ENCODE results near the gene COLGALT1.

COLGALT1 gene

GRCh38 chr19:17555929-17556813 lies 722 bp downstream of the COLGALT1 start:
- in situ Hi-C loops (cut with HindIII; ENCODE audit: low sequenced_read_pairs) = loop anchor here (25.0 kb wide), 1 partner anchor 244 kb away; the partner anchor contains the start of genes ABHD8, DDA1 and MRPL34

DNA sequence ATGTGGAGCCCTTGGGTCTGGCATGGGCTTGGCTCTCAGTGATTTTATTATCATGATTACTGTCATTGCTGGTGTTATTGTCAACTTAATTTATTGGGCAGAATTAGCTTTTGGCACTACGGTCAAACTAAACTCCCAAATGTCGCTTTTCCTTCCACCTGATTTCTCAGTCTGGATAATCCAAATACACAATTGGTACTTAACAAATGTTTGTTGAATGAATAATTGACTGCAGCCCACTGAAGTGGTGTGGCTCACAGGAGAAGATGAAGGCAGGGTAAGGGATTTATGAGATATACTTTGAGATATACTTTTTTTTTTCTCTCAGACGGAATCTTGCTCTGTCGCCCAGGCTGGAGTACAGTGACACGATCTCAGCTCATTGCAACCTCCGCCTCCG lies 1.5 kb downstream of the COLGALT1 start:
- in situ Hi-C loops (cut with HindIII; ENCODE audit: low sequenced_read_pairs) = loop anchor here (25.0 kb wide), 1 partner anchor 245 kb away; the partner anchor contains the start of genes ABHD8, DDA1 and MRPL34

DNA sequence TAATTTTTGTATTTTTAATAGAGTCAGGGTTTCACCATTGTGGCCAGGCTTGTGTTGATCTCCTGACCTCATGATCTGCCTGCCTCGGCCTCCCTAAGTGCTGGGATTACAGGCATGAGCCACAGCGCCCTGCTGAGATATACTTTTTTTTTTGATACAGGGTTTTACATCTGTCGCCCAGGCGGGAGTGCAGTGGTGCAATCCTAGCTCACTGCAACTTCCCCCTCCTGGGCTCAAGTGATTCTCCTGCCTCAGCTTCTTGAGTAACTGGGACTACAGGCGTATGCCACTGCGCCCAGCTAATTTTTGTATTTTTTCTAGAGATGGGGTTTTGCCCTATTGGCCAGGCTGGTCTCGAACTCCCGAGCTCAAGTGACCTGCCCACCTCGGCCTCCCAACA lies 2.0 kb downstream of the COLGALT1 start:
- in situ Hi-C loops (cut with HindIII; ENCODE audit: low sequenced_read_pairs) = loop anchor here (25.0 kb wide), 1 partner anchor 245 kb away; the partner anchor contains the start of genes ABHD8, DDA1 and MRPL34

- in situ Hi-C loops (cut with HindIII; ENCODE audit: low sequenced_read_pairs) = loop anchor here (25.0 kb wide), 1 partner anchor 248 kb away; the partner anchor contains the start of genes ABHD8, DDA1 and MRPL34
Measured at GRCh38 chr19:17560205-17560595, 4.8 kb downstream of the COLGALT1 start.

DNA sequence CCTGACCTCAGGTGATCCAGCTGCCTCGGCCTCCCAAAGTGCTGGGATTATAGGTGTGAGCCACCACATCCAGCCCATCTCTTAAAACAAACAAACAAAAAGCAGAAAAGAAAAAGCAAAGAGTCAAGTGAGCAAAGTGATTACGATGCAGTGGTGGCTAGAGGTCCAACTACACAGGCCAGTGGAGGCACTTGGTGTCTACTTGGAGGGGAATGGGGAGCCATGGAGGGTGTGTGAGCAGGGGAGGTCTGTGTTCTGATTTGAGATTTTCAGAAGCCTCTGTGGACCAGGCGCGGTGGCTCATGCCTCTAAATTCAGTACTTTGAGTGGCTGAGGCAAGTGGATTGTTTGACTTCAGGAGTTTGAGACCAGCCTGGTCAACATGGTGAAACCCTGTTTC lies 6.6 kb downstream of the COLGALT1 start:
- in situ Hi-C loops (cut with HindIII; ENCODE audit: low sequenced_read_pairs) = loop anchor here (25.0 kb wide), 1 partner anchor 250 kb away; the partner anchor contains the start of genes ABHD8, DDA1 and MRPL34

DNA sequence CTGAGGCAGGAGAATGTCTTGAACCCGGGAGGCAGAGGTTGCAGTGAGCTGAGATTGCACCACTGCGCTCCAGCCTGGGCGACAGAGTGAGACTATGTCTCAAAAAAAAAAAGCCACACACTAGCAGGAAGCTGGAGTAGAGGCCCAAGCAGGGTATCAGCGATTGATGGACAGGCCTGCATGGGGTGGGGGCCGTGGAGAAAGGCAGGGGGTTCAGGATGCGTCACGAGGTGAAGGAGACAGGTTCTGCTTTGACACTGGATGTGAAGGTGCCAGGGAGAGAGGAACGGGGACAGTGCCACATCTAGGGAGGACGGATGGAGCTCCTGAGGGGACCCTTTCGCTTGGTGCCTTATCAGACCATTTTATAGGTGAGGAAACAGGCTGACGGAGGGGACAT lies 7.1 kb downstream of the COLGALT1 start:
- in situ Hi-C loops (cut with HindIII; ENCODE audit: low sequenced_read_pairs) = loop anchor here (25.0 kb wide), 1 partner anchor 250 kb away; the partner anchor contains the start of genes ABHD8, DDA1 and MRPL34

DNA sequence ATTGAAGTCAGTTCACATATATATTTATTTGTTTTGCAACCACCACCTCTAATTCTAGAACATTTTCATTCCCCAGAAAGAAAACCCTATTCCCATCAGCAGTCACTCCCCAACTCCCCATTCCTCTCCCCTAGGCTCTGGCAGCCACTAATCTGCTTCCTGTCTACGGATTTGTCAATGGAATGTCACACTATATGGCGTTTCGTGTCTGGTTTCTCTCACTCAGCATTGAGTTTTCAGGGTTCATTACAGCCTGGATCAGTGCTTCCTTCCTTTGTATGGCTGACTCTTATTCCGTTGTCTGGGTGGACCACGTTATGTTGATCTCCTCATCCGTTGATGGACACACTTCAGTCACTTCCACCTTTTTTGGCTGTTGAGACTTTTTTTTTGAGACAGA lies 9.3 kb downstream of the COLGALT1 start:
- in situ Hi-C loops (cut with HindIII; ENCODE audit: low sequenced_read_pairs) = loop anchor here (25.0 kb wide), 1 partner anchor 252 kb away; the partner anchor contains the start of genes ABHD8, DDA1 and MRPL34

- in situ Hi-C loops (cut with HindIII; ENCODE audit: low sequenced_read_pairs) = loop anchor here (25.0 kb wide), 1 partner anchor 253 kb away; the partner anchor contains the start of genes ABHD8, DDA1 and MRPL34
Measured at GRCh38 chr19:17565611-17566010, 10.2 kb downstream of the COLGALT1 start.

GRCh38 chr19:17567940-17568339 lies 12.5 kb downstream of the COLGALT1 start:
- in situ Hi-C loops (cut with HindIII; ENCODE audit: low sequenced_read_pairs) = loop anchor here (25.0 kb wide), 1 partner anchor 256 kb away; the partner anchor contains the start of genes ABHD8, DDA1 and MRPL34

- in situ Hi-C loops (cut with HindIII; ENCODE audit: low sequenced_read_pairs) = loop anchor here (25.0 kb wide), 1 partner anchor 258 kb away; the partner anchor contains the start of genes ABHD8, DDA1 and MRPL34
Measured at GRCh38 chr19:17570291-17570690, 14.8 kb downstream of the COLGALT1 start.

GRCh38 chr19:17570791-17571190 lies 15.3 kb downstream of the COLGALT1 start:
- in situ Hi-C loops (cut with HindIII; ENCODE audit: low sequenced_read_pairs) = loop anchor here (25.0 kb wide), 1 partner anchor 258 kb away; the partner anchor contains the start of genes ABHD8, DDA1 and MRPL34

DNA sequence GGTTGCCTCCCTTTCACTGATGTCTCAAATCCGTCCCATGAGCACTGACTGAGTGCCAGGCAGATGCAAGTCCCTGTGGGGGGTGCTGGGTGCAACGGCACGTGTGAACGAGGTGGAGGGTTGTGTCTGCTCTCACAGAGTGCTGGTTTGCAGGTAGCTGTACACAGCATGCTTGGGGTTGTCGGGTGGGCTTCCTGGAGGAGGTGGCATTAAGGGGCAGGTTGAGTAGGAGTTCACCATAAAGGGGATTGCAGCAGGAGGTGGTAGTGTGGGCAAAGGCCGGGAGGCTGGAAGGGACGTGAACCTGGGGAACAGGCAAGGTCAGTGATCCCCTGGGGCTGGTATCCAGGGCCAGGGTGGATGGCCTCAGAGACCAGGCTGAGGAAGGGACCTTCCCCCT lies 17.2 kb downstream of the COLGALT1 start:
- in situ Hi-C loops (cut with HindIII; ENCODE audit: low sequenced_read_pairs) = loop anchor here (25.0 kb wide), 1 partner anchor 260 kb away; the partner anchor contains the start of genes ABHD8, DDA1 and MRPL34

DNA sequence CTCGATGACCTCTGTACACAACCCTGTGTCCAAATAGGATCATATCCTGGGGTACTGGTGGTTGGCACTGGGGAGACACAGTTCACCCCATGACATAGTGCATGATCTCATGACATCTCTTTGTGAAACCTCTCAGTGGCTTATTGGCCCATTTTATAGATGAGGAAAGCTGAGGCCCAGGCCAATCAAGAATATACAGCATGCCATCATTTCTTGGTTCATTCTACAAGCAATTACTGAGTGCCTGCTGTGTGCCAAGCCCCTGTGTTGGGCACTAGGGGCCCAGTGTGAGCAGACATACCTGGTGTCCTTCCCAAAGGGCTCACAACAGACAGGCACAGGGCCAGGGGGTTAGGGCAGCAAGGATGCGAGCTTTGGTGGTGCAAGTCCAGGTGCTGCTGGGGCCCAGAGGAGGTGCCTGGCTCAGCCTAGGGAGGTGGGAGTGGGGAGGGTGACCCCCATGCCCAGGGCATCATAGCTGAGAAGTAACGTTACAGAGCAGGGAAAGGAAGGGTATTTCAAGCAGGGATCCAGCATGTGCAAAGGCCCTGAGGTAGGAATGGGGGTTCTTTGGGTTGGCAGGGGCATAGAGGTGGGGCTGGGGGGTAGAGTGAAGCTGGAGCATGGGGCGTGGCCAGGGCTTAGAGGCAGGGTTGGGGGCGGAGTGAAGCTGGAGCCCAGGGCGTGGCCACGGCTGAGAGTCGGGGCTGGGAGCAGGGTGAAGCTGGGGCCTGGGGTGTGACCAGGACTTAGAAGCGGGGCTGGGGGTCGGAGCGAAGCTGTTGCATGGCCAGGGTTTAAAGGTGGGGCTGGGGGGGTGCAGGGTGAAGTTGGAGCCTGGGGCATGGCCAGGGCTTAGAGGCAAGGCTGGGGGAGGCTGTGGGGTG lies 20.7 kb downstream of the COLGALT1 start:
- in situ Hi-C loops (cut with HindIII; ENCODE audit: low sequenced_read_pairs) = no loop called here

DNA sequence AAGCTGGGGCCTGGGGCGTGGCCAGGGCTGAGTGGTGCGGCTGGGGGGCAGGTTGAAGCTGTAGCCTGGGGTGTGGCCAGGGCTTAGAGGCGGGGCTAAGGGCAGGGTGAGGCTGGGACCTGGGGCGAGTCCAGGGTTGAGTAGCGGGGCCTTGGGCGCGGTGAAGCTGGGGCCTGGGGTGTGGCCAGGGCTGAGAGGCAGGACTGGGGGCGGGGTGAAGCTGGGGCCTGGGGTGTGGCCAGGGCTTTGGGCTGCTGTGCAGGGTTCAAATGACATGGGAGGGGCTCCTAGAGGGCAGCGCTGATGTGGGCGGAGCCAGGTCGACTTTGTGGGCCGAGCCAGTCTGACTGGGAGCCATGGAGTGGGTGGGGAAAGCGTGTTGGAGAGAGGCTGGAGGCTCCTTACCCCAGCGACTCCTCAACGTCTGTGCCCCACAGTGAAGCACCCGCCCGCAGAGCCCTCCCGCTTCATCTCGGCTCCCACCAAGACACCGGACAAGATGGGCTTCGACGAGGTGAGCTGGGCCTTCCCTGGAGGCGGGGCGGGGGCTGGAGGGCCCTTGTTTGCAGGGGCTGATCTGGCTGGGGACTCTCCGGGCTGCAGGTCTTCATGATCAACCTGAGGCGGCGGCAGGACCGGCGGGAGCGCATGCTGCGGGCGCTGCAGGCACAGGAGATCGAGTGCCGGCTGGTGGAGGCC lies 21.5 kb downstream of the COLGALT1 start:
- in situ Hi-C loops (cut with HindIII; ENCODE audit: low sequenced_read_pairs) = no loop called here

DNA sequence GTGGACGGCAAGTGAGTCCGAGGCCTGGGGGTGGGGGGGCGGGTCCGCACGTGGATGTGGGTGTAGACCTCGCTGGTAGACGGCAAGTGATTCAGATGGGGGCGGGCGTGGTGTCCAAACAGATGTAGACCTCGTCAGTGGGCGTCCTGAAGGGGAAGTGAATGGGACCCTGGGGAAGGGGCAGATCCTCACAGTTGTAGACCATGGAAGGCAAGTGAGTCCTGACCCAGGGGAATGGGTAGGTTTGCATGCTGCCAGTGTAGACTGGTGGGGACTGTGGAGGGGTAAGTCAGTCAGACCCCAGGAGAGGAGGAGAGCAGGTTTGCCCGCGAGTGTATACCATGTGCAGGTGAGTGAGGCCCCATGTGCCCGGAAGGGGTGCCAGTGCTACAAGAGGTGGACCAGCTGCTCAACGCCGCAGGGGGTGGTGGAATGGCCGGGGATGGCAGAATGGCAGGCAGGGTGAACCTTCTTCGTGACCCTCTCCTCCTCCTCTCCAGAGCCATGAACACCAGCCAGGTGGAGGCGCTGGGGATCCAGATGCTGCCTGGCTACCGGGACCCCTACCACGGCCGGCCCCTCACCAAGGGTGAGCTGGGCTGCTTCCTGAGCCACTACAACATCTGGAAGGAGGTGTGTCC lies 22.1 kb downstream of the COLGALT1 start:
- in situ Hi-C loops (cut with HindIII; ENCODE audit: low sequenced_read_pairs) = no loop called here

DNA sequence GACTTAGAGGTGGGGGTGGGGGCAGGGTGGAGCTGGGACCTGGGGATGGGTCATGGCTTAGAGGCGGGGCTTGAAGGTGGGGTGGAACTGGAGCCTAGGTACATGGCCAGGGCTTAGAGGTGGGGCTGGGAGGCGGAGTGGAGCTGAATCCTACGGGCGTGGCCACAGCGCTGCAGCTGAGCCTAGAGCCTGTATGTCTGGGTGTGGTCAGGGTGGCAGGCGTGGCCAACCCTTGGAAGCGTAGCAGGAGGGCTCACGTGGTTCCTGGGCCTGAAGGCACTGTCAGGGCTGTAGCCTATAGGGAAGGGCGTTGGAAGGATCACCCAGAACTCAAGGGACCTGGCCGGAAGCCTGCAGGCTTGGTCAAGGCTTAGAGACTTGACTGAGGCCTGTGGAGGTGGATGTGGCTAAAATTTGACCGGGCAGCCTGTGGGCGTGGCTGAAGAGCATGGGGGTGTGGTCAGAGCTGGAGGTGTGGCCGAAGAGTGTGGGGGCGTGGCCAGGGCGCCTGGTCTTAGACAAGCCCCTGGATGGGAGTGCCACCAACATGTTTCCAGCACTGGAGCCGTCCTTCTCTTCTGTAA lies 24.3 kb downstream of the COLGALT1 start:
- in situ Hi-C loops (cut with HindIII; ENCODE audit: low sequenced_read_pairs) = no loop called here

- in situ Hi-C loops (cut with HindIII; ENCODE audit: low sequenced_read_pairs) = no loop called here
Measured at GRCh38 chr19:17580470-17581144, 25.2 kb downstream of the COLGALT1 start.

- in situ Hi-C loops (cut with HindIII; ENCODE audit: low sequenced_read_pairs) = no loop called here
Measured at GRCh38 chr19:17581211-17581874, 25.9 kb downstream of the COLGALT1 start.
